ENCODE data around the gene CELF4. TPM values are rescaled to one million over a fixed set of nuclear protein-coding genes. Genes with fewer than 3 reads are reported as not detected.

Gene CELF4
- total and polyA plus RNA-seq, 10 of the 15 experiments (the other 5 are each of a cell fraction or from before 2014, with no cell fraction given): 0.03 to 0.32 TPM; not detected in 8

DNA sequence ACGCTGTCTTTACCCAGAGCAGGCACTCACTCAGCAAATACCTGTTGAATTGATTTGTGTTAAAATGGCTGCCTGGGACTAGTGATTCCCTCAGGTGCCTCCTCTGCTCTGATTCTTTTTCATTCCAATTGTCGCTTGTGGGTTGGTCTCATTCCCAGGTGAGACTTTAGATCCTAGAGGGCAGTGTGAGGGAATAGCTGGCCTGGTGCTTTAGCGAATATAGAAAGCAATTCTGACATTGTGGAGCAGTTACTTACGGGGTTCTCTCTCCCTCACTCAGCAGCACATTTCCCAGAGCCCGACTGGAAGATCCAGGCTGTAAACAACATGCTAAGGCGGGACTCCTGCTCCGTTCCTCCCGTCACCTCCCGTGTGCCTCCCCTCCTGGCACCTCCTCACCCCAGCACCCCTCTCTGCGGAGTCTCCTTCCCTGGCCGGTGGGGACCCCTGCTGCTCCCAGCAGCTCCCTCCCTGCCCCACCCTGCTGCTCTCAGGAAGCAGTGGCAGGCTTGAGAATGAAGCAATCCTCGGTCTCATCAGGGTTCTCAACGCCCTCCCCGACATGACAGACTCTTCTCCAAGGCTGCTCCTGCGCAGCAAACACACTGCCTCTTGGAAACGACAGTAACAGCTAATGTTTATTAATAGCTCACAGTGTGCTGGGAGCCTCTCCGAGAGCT is 26.9 kb downstream of the CELF4 start (continued):
- TF ChIP-seq RAD21 (IDR thresholded peaks at IDR 0.05; ENCODE audit: insufficient read depth, low read depth, low read length) (no peak), POU2F2 (IDR thresholded peaks at IDR 0.05; ENCODE audit: borderline replicate concordance, low read depth, low read length) (no peak), RFX5 (IDR thresholded peaks at IDR 0.05; ENCODE audit: low read depth, low read length) (no peak), EED (IDR thresholded peaks at IDR 0.05; ENCODE audit: low read depth) (no peak), TCF3 (IDR thresholded peaks at IDR 0.05; ENCODE audit: borderline replicate concordance, insufficient read depth, low read depth, low read length) (no peak)
- TF ChIP-seq, protein P1, sequence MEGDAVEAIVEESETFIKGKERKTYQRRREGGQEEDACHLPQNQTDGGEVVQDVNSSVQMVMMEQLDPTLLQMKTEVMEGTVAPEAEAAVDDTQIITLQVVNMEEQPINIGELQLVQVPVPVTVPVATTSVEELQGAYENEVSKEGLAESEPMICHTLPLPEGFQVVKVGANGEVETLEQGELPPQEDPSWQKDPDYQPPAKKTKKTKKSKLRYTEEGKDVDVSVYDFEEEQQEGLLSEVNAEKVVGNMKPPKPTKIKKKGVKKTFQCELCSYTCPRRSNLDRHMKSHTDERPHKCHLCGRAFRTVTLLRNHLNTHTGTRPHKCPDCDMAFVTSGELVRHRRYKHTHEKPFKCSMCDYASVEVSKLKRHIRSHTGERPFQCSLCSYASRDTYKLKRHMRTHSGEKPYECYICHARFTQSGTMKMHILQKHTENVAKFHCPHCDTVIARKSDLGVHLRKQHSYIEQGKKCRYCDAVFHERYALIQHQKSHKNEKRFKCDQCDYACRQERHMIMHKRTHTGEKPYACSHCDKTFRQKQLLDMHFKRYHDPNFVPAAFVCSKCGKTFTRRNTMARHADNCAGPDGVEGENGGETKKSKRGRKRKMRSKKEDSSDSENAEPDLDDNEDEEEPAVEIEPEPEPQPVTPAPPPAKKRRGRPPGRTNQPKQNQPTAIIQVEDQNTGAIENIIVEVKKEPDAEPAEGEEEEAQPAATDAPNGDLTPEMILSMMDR (IDR thresholded peaks at IDR 0.05 in 2 of 3, conservative IDR thresholded peaks at IDR 0.05 in 1 of 3; ENCODE audit: control insufficient read depth in 2 of 3, extremely low read depth in 1 of 3, insufficient read depth in 1 of 3, low read depth in 3 of 3, low read length in 3 of 3): no peak
- TF ChIP-seq, protein P2, sequence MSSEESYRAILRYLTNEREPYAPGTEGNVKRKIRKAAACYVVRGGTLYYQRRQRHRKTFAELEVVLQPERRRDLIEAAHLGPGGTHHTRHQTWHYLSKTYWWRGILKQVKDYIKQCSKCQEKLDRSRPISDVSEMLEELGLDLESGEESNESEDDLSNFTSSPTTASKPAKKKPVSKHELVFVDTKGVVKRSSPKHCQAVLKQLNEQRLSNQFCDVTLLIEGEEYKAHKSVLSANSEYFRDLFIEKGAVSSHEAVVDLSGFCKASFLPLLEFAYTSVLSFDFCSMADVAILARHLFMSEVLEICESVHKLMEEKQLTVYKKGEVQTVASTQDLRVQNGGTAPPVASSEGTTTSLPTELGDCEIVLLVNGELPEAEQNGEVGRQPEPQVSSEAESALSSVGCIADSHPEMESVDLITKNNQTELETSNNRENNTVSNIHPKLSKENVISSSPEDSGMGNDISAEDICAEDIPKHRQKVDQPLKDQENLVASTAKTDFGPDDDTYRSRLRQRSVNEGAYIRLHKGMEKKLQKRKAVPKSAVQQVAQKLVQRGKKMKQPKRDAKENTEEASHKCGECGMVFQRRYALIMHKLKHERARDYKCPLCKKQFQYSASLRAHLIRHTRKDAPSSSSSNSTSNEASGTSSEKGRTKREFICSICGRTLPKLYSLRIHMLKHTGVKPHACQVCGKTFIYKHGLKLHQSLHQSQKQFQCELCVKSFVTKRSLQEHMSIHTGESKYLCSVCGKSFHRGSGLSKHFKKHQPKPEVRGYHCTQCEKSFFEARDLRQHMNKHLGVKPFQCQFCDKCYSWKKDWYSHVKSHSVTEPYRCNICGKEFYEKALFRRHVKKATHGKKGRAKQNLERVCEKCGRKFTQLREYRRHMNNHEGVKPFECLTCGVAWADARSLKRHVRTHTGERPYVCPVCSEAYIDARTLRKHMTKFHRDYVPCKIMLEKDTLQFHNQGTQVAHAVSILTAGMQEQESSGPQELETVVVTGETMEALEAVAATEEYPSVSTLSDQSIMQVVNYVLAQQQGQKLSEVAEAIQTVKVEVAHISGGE (CRISPR knock-in tag; IDR thresholded peaks at IDR 0.05): no peak

Measured in GM12878 (cell line).